H7 (cell line): ENCODE data around the gene PTCRA. TPM values are rescaled to one million over a fixed set of nuclear protein-coding genes. Genes with fewer than 3 reads are reported as not detected.
"Not testable (repeated sequence)": the region's sequence is repeated elsewhere in the genome, so short reads cannot be mapped to it uniquely, and the experiment has no call there.

Source experiments
- DNase-seq: peaks from one replicate; pipeline ENCODE4 v3.0.0; 2012
- H3K27me3 ChIP-seq: 2 replicates; pipeline ENCODE4 v1.6.0; 2011; ENCODE audit warnings: mild to moderate bottlenecking, low read length; ENCODE audit not compliant: control insufficient read depth, insufficient read depth
- H3K36me3 ChIP-seq: replicated peaks from 2 replicates; pipeline ENCODE4 v1.5.1; 2011; ENCODE audit warnings: low read length; ENCODE audit not compliant: control insufficient read depth, insufficient read depth
- H3K4me3 ChIP-seq: 2 replicates; pipeline ENCODE4 v1.5.1; 2011; ENCODE audit warnings: low read depth, mild to moderate bottlenecking, control low read depth, low read length, moderate library complexity; ENCODE audit not compliant: insufficient read depth
- total RNA-seq: library from RNA; depleted of rRNA; stranded (reverse); fragments of >200 nt; shearing (Covaris generic); gene quantifications from 2 replicates; pipeline ENCODE4 v1.2.3, GENCODE V29; 2014

Gene PTCRA
- total RNA-seq, 1 experiment from 2014 or later: not detected

GRCh38 chr6:42894041-42894828, 21.6 kb upstream of the PTCRA start:
- not testable (repeated sequence) for H3K4me3 ChIP-seq, H3K36me3 ChIP-seq, H3K27me3 ChIP-seq, DNase-seq

- no peaks in the 10 kb centered on the region for H3K27me3 ChIP-seq
- H3K36me3 ChIP-seq: no peaks in the 10 kb centered on the region
- H3K4me3 ChIP-seq: no peak overlapping the region
- DNase-seq: no peak
Observed at GRCh38 chr6:42896178-42896719, 19.6 kb upstream of the PTCRA start.

- H3K27me3 ChIP-seq: no peaks in the 10 kb centered on the region
- no peaks in the 10 kb centered on the region for H3K36me3 ChIP-seq
- peak; percentile 51 for DNase-seq
- H3K4me3 ChIP-seq: no peak overlapping the region
Observed at GRCh38 chr6:42898891-42899361, 16.9 kb upstream of the PTCRA start.

GRCh38 chr6:42899871-42900270, 16.0 kb upstream of the PTCRA start:
- DNase-seq: no peak
- H3K36me3 ChIP-seq: no peaks in the 10 kb centered on the region
- H3K27me3 ChIP-seq: no peaks in the 10 kb centered on the region
- no peak overlapping the region for H3K4me3 ChIP-seq

GRCh38 chr6:42901538-42901957, 14.3 kb upstream of the PTCRA start:
- no peaks in the 10 kb centered on the region for H3K36me3 ChIP-seq
- H3K27me3 ChIP-seq: no peaks in the 10 kb centered on the region
- peak; percentile 55 for DNase-seq
- H3K4me3 ChIP-seq: no peak overlapping the region

GRCh38 chr6:42902429-42903263, 13.2 kb upstream of the PTCRA start:
- not testable (repeated sequence) for DNase-seq, H3K4me3 ChIP-seq, H3K27me3 ChIP-seq, H3K36me3 ChIP-seq

- no peak overlapping the region for H3K4me3 ChIP-seq
- no peaks in the 10 kb centered on the region for H3K27me3 ChIP-seq
- H3K36me3 ChIP-seq: no peaks in the 10 kb centered on the region
- DNase-seq: no peak
Observed at GRCh38 chr6:42904467-42904866, 11.4 kb upstream of the PTCRA start.

GRCh38 chr6:42907336-42907735, 8.5 kb upstream of the PTCRA start:
- H3K4me3 ChIP-seq: no peak overlapping the region
- H3K36me3 ChIP-seq: no peaks in the 10 kb centered on the region
- DNase-seq: no peak
- no peaks in the 10 kb centered on the region for H3K27me3 ChIP-seq

GRCh38 chr6:42909835-42910234, 6.0 kb upstream of the PTCRA start:
- Histone ChIP-seq H3K36me3 (no peaks in the 10 kb centered on the region), H3K4me3 (no peak overlapping the region), H3K27me3 (no peaks in the 10 kb centered on the region)
- no peak for DNase-seq

- H3K36me3 ChIP-seq: no peaks in the 10 kb centered on the region
- peak overlapping the region; percentile 62 for H3K4me3 ChIP-seq
- H3K27me3 ChIP-seq: no peaks in the 10 kb centered on the region
- peak; percentile 94 for DNase-seq
Observed at GRCh38 chr6:42911171-42912021, 4.5 kb upstream of the PTCRA start.

GRCh38 chr6:42914546-42914945, 1.3 kb upstream of the PTCRA start:
- DNase-seq: no peak
- Histone ChIP-seq H3K36me3 (no peaks in the 10 kb centered on the region), H3K27me3 (no peaks in the 10 kb centered on the region), H3K4me3 (no peak overlapping the region)

- no peaks in the 10 kb centered on the region for H3K27me3 ChIP-seq
- H3K36me3 ChIP-seq: no peaks in the 10 kb centered on the region
- DNase-seq: no peak
- H3K4me3 ChIP-seq: no peak overlapping the region
Observed at GRCh38 chr6:42916288-42916687, 435 bp downstream of the PTCRA start.

GRCh38 chr6:42921801-42922200, 5.9 kb downstream of the PTCRA start:
- no peaks in the 10 kb centered on the region for H3K27me3 ChIP-seq
- no peak overlapping the region for H3K4me3 ChIP-seq
- no peaks in the 10 kb centered on the region for H3K36me3 ChIP-seq
- no peak for DNase-seq

- no peaks in the 10 kb centered on the region for H3K27me3 ChIP-seq
- H3K36me3 ChIP-seq: no peaks in the 10 kb centered on the region
- peak; percentile 38 for DNase-seq
- H3K4me3 ChIP-seq: no peak overlapping the region
Observed at GRCh38 chr6:42923666-42924065, 7.8 kb downstream of the PTCRA start.
